Choroid plexus epithelial cell (primary cell): ENCODE results near the gene GNA14.

ENCODE experiments used
- DNase-seq: peaks from one replicate; pipeline ENCODE4 v3.0.0-alpha.2; 2010; ENCODE audit warnings: low read depth
- H3K4me3 ChIP-seq: 2 replicates; pipeline ENCODE4 v1.5.1; 2011; ENCODE audit warnings: low read depth, mild to moderate bottlenecking, control low read depth, low read length, moderate library complexity
- CTCF ChIP-seq: conservative IDR thresholded peaks from 2 replicates; pipeline ENCODE4 v1.5.1; 2011; ENCODE audit warnings: low read depth, mild to moderate bottlenecking, control low read depth, inconsistent platforms, low read length, moderate library complexity

Gene GNA14

DNA sequence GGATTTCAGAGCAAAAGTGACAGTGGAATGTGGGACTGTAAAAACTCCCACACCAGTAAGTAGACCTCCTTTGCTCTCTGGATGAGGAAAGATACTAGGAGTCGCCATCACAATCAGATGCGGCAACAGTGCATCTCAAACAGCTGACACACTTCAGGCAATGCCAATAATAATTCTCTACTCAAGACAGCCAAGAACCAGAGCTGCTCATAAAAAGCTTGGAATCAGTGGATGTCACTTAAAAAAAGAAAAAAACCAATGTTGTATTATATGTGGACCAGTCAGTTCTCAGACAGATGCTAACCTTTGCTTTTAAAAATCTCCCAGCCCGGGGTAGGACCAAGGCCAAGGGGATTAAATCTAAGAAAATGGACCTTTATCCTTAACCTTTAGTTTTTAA lies 185.0 kb downstream of the GNA14 start:
- DNase-seq, result no peak
- TF ChIP-seq CTCF, result no peak
- no peak overlapping the region for H3K4me3 ChIP-seq

DNA sequence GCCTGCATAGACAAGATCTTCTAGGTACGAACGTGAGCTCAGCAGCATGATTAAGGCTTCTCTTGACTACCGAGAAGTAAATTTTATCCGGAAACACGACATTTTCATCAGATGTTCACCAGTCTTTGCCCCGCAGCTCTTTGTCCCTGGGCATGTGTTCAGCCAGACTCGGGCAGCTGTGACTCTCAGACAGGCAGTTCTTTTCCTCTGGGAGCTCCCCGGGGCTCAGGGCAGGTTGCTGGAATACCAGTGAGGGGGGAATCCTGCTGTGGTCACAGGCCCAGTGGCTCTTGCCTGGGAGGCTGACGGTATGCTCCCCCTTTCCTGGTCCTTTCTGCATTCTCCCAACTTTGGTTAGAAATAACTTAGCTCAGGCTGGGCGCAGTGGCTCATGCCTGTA lies 186.1 kb downstream of the GNA14 start:
- no peak for TF ChIP-seq CTCF
- DNase-seq, result no peak
- no peak overlapping the region for H3K4me3 ChIP-seq

GRCh38 chr9:77460938-77461337 lies 187.2 kb downstream of the GNA14 start:
- H3K4me3 ChIP-seq, result no peak overlapping the region
- no peak for TF ChIP-seq CTCF
- no peak for DNase-seq

- peak; percentile 84 for DNase-seq
- H3K4me3 ChIP-seq, result no peak overlapping the region
- TF ChIP-seq CTCF, result peak; percentile 95
Observed at GRCh38 chr9:77457916-77458592, 190.1 kb downstream of the GNA14 start.

- peak; percentile 94 for TF ChIP-seq CTCF
- peak; percentile 96 for DNase-seq
- H3K4me3 ChIP-seq, result no peak overlapping the region
Observed at GRCh38 chr9:77456829-77457437, 191.2 kb downstream of the GNA14 start.

DNA sequence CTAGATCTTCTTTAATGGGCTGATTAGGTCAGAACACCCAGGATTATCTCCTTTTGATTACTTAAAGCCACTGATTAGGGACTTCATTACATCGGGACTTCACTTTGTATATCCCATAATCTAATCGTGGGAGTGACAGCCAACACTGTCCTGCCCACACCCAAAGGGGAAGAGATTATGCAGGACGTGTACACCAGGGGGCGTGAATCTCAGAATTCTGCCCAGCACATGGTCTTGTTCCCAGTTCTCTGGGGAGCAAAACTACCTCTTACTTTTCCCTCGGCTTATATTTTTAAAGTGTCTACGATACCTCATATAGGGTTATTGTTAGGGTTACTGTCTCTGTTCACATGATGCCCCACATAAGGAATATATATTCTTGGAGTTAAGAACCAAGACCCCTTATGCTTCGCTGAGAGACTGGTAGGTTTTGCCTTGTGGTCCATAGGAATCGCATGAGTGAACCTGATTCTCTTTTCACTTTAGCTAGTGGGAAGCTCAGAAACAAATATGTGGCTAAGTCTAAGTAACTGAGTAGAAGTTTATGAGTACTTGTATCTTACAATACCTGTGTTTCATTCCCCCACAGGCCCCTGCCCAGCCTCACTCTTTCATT lies 192.7 kb downstream of the GNA14 start:
- DNase-seq, result no peak
- TF ChIP-seq CTCF, result peak; percentile 45
- no peak overlapping the region for H3K4me3 ChIP-seq

GRCh38 chr9:77454663-77455062 lies 193.5 kb downstream of the GNA14 start:
- peak; percentile 71 for DNase-seq
- no peak for TF ChIP-seq CTCF
- H3K4me3 ChIP-seq, result no peak overlapping the region
